Measurements from ENCODE around the gene SLC3A2. TPM values are rescaled to one million over a fixed set of nuclear protein-coding genes. Genes with fewer than 3 reads are reported as not detected.
"Not testable (repeated sequence)": the region's sequence is repeated elsewhere in the genome, so short reads cannot be mapped to it uniquely, and the experiment has no call there.

SLC3A2 gene
- total RNA-seq, 2 donors from 2014 or later, result 138 to 739 TPM

GRCh38 chr11:62860835-62861563 lies 19.7 kb upstream of the SLC3A2 start:
- Histone ChIP-seq H3K4me1 (ENCODE audit: control insufficient read depth in 1 of 2, low read depth in 2 of 2) (peaks cover 5 to 7% of the 10 kb centered on the region in 2 donors), H3K36me3 (no peaks in the 10 kb centered on the region), H3K27ac (no peak overlapping the region), H3K4me3 (no peak overlapping the region), H3K27me3 (replicated peaks; ENCODE audit: insufficient read depth) (no peaks in the 10 kb centered on the region), H3K9me3 (no peaks in the 10 kb centered on the region)
- TF ChIP-seq, protein P1, sequence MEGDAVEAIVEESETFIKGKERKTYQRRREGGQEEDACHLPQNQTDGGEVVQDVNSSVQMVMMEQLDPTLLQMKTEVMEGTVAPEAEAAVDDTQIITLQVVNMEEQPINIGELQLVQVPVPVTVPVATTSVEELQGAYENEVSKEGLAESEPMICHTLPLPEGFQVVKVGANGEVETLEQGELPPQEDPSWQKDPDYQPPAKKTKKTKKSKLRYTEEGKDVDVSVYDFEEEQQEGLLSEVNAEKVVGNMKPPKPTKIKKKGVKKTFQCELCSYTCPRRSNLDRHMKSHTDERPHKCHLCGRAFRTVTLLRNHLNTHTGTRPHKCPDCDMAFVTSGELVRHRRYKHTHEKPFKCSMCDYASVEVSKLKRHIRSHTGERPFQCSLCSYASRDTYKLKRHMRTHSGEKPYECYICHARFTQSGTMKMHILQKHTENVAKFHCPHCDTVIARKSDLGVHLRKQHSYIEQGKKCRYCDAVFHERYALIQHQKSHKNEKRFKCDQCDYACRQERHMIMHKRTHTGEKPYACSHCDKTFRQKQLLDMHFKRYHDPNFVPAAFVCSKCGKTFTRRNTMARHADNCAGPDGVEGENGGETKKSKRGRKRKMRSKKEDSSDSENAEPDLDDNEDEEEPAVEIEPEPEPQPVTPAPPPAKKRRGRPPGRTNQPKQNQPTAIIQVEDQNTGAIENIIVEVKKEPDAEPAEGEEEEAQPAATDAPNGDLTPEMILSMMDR (IDR thresholded peaks at IDR 0.05), result no peak
- no peak for DNase-seq (ENCODE audit: low spot score)
- no peak for ATAC-seq (ENCODE audit: insufficient number of reproducible peaks, low FRiP score, low read depth)

- H3K27ac ChIP-seq; H3K9me3 ChIP-seq; ATAC-seq (ENCODE audit: insufficient number of reproducible peaks, low FRiP score, low read depth); H3K4me1 ChIP-seq (ENCODE audit: control insufficient read depth in 1 of 2, low read depth in 2 of 2); H3K36me3 ChIP-seq; H3K4me3 ChIP-seq; H3K27me3 ChIP-seq (replicated peaks; ENCODE audit: insufficient read depth); DNase-seq (ENCODE audit: low spot score): not testable (repeated sequence)
Observed at GRCh38 chr11:62861564-62862192, 19.0 kb upstream of the SLC3A2 start.

GRCh38 chr11:62863687-62864335 lies 16.9 kb upstream of the SLC3A2 start:
- H3K36me3 ChIP-seq, result no peaks in the 10 kb centered on the region
- H3K9me3 ChIP-seq, result no peaks in the 10 kb centered on the region
- DNase-seq (ENCODE audit: low spot score) (no peak), ATAC-seq (ENCODE audit: insufficient number of reproducible peaks, low FRiP score, low read depth) (no peak)
- TF ChIP-seq, protein P1 (IDR thresholded peaks at IDR 0.05), result no peak
- no peaks in the 10 kb centered on the region for H3K27me3 ChIP-seq (replicated peaks; ENCODE audit: insufficient read depth)
- H3K27ac ChIP-seq, result no peak overlapping the region
- no peaks in the 10 kb centered on the region for H3K4me1 ChIP-seq (ENCODE audit: control insufficient read depth in 1 of 2, low read depth in 2 of 2)
- H3K4me3 ChIP-seq, result no peak overlapping the region

DNA sequence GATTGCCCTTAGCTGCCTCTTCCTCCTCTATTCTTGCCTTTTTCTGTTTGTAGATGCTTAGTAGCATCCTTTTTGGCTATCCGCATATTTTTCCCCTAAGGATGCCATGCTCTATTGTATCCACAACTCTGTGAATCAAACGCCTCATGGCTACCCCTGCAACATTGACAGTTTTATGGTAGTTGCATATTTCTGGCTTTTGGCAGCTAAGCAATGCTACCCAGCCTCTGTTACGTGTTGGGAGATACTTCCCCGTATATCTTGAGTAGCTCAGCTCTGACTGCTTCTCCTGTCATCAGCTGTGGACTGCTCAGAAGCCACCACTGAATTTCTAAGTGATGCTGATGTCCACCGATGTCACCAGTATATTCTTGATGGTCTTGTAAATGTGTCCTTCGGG lies 15.1 kb upstream of the SLC3A2 start:
- TF ChIP-seq, protein P1 (IDR thresholded peaks at IDR 0.05), result no peak
- Histone ChIP-seq H3K4me1 (ENCODE audit: control insufficient read depth in 1 of 2, low read depth in 2 of 2) (no peaks in the 10 kb centered on the region), H3K9me3 (no peaks in the 10 kb centered on the region), H3K27me3 (replicated peaks; ENCODE audit: insufficient read depth) (no peaks in the 10 kb centered on the region), H3K27ac (no peak overlapping the region), H3K4me3 (no peak overlapping the region), H3K36me3 (no peaks in the 10 kb centered on the region)
- DNase-seq (ENCODE audit: low spot score), result no peak
- no peak for ATAC-seq (ENCODE audit: insufficient number of reproducible peaks, low FRiP score, low read depth)

GRCh38 chr11:62874851-62875250 lies 5.8 kb upstream of the SLC3A2 start:
- H3K4me1 ChIP-seq (ENCODE audit: control insufficient read depth in 1 of 2, low read depth in 2 of 2), result peaks cover 9 to 15% of the 10 kb centered on the region in 2 donors
- no peaks in the 10 kb centered on the region for H3K36me3 ChIP-seq
- no peaks in the 10 kb centered on the region for H3K27me3 ChIP-seq (replicated peaks; ENCODE audit: insufficient read depth)
- ATAC-seq (ENCODE audit: insufficient number of reproducible peaks, low FRiP score, low read depth) (no peak), DNase-seq (ENCODE audit: low spot score) (no peak)
- TF ChIP-seq, protein P1 (IDR thresholded peaks at IDR 0.05), result no peak
- H3K9me3 ChIP-seq, result no peaks in the 10 kb centered on the region
- H3K27ac ChIP-seq, result no peak overlapping the region
- H3K4me3 ChIP-seq, result no peak overlapping the region

Data from thoracic aorta (tissue), 2 donors.